OCI-M2 (cell line): ENCODE results near the gene IFIH1.

Source experiments
- DNase-seq: peaks from one replicate; lab custom pipeline; 2025; ENCODE audit not compliant: unreplicated experiment; lab: John Stamatoyannopoulos, UW

The IFIH1 gene

DNA sequence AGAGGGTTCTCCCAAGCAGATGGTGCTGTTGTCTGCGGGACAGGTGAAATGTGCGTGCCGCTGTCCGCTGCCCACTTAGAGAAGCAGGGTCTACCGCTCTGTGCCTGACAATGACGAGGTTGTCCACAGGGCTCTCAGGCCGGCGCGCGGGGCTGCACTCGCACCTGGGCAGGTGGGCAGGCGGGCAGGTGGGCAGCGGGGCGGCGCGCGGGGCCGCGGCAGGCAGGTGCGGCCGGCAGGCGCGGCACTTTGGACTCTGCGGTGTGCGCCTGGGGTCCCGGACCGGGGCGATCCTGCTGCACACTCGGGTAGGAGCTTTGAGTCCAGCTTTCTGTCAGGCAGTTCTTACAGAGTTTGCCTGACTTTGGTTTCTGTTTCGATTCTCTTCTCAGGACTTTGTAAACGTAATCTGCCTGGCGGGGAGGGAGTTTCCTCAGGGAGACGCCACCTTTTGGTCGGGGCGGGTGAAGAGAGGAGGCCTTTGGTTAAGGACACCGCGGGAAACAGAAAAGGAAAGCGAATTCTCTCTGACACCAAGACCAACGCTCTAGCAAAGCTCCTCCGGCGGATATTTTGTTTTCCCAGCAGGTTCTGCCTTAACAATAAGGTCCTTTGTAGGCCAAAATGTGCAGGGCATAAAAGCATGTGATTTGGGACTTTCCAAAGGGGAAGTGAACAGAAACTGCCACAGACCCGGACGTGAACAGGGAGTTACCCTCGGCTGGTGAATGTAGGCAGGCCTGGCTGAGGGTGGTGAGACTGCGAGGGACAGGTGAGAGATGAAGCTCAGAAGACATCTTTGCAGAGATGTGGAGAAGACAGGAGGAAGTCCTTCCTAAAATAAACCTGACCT is at the start of gene IFIH1:
Gene IFIH1, minus strand, starts transcription at position 357 of the 853 bp plus-strand sequence. CDS start 377 bp downstream, outside the sequence.
- no peak for DNase-seq

GRCh38 chr2:162365392-162365791 is 46.9 kb upstream of the IFIH1 start:
- DNase-seq = no peak

DNA sequence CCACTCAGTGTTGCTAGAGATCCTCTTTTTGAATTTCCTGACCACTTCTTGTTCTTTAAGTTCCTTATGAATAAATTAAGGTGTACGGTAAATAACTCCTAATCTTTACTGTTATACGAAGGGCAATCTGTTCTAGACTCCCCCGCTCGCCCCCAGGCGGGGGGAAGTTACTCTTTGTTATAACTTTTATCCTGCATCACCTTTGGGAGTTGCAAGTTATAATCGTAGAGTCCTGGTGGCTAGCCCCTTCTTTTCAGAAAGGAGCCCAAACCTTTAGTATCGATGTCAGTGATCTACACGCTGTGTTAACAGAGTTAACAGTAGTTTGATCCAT is 26.1 kb upstream of the IFIH1 start:
- DNase-seq = no peak

- peak; percentile 81 for DNase-seq
Measured at GRCh38 chr2:162343824-162344616, 25.5 kb upstream of the IFIH1 start, which contains the start of gene GCA. GCA (plus strand) TSS chr2:162344132; CDS start chr2:162344249, 117 bp downstream.

DNA sequence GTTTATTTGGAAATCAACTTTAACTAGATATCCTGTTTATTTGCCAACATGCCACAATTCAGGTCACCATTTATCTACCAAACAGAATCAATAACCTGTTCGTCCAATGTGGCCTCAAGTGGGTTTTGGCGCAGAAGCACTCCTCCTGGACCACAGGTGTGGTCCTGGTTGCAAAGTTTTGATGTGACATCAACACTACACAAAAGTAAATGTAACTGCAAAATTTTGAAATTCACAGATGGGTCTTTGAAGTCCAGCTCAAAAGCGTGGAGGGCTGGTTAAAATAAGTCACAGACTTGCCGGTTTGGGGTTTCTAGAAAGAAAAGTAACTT is 25.0 kb upstream of the IFIH1 start:
- DNase-seq = no peak

- no peak for DNase-seq
Measured at GRCh38 chr2:162342841-162343240, 24.4 kb upstream of the IFIH1 start.

- DNase-seq = no peak
Measured at GRCh38 chr2:162342321-162342720, 23.8 kb upstream of the IFIH1 start.

GRCh38 chr2:162340822-162341221 is 22.3 kb upstream of the IFIH1 start:
- no peak for DNase-seq

DNA sequence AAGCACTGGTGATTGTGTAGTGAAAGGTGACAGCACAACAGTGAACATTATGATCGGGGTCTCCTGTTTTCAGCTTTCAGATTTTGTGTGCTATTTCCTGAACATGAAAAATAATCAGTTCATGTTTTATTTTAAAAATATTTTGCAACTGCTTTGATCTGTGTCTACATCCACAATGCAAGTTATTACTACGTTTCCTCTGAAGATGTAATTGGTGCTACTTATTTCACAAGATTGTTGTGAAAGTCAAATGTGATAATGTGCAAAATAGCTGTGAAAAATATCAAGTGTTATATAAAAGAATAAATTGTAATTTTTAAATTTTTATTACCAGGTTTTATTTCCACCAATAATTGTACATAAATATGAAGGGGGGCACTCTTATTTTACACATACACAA is 19.4 kb upstream of the IFIH1 start:
- no peak for DNase-seq

- DNase-seq = no peak
Measured at GRCh38 chr2:162333968-162334367, 15.5 kb upstream of the IFIH1 start.

DNA sequence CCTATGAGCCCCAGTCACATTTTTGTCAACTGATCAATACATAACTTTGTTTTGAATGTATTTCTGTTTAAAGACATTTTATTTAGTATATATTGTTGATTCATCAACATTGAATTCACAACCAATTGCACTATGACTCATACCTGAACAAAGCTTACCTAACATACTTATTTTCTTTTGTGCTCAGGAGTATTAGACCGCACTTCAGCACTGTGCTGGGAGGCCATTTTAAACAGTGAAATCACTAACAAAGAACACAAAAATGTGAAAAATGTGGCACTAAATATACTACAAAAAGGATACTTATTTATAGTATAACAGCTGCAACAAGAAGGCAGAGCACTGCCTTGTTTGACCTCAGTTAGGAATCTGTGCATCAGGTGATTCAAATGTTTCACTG is 12.4 kb upstream of the IFIH1 start:
- DNase-seq = no peak

DNA sequence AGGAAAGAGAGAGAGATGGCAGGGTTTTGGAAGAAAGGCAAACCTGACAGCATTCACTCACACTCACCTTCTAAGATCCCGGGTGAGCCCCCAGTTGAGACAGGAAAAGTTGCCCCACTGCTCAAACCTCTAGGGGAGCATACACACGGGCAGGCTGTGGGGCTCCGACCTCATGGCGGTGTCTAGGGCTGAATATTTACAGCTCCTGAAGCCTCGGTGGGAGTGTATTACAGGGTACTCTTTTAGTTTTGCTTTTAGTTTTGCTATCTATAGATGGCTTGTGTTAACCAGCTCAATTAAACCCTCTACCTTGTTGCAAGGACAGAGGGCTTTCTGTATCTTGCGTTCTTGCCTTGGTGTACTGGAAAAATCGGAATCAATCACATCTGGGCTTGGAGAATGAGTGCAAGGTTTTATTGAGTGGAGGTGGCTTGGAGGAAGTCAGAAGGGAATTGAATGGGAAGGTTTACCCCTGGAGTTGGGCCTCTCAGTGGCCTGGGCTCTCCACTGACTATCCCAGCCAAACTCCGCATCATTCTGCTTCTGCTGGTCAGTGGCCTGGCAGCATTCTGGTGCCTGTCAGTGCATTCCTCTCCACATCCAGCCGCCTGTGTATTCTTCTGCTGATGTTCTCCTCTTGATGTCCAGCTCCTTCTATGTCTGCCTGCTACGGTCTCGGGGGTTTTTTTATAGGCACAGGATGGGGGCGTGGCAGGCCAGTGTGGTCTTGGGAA is 10.1 kb upstream of the IFIH1 start:
- no peak for DNase-seq

GRCh38 chr2:162327806-162328205 is 9.3 kb upstream of the IFIH1 start:
- DNase-seq = no peak

GRCh38 chr2:162327134-162327769 is 8.8 kb upstream of the IFIH1 start:
- no peak for DNase-seq

DNA sequence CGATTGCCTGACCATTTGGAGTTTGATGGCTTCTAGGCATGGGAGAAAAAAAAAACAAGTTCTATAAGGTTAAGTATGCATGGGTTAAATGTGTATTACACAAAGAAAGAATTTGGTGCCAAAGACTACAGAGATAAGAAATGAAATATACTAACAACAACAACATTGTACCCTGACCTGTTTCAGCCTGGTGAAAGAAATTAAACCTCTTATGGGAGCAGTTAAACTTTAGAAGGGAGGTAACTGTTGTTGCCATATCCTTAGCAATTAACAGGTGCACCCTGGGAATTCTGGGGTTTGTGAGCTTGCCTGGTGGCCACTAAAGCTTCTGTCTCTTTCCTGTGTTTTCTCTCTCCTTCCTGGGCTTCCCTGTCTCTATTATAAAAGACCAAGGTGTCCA is 6.5 kb upstream of the IFIH1 start:
- no peak for DNase-seq

- no peak for DNase-seq
Measured at GRCh38 chr2:162320864-162321517, 2.5 kb upstream of the IFIH1 start.

DNA sequence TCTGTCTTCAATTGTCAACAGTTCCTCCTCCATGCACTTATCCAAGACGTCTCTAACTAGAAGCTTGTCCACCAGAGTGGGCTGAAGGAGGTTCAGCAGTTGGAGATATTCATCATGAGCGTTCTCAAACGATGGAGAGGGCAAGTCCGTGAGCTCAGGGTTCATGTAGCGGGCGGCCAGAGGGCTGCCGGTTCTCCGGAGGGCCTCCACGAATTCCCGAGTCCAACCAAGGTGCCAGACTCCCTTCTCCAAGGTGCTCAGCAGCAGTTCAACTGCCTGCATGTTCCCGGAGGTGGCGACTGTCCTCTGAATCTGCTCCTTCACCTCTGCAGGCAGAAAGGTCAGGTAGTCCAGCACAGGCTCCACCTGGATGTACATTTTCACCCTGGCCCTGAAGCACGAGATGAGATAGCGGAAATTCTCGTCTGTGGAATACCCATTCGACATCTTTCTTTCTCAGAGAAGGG is 590 bp downstream of the IFIH1 start:
- DNase-seq = peak; percentile 24

- no peak for DNase-seq
Measured at GRCh38 chr2:162317058-162317742, 1.3 kb downstream of the IFIH1 start.

DNA sequence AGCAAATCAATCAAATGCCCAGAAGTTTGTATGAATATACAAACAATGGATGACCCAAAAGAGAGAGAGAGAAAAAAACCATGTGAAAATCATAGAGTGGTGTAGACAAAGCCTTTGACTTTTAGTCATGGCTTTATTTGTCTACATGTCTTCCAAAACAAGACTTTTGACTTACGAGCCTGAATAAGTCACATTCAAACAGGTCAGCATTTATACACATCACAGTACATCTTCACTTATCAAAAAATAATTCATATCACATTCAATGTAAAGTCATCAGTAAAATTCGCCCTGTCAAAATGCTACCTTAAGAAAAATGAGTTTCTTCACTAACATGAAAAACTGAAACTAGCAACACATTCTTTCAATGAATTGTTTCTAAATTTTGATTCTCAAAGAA is 1.9 kb downstream of the IFIH1 start:
- no peak for DNase-seq

DNA sequence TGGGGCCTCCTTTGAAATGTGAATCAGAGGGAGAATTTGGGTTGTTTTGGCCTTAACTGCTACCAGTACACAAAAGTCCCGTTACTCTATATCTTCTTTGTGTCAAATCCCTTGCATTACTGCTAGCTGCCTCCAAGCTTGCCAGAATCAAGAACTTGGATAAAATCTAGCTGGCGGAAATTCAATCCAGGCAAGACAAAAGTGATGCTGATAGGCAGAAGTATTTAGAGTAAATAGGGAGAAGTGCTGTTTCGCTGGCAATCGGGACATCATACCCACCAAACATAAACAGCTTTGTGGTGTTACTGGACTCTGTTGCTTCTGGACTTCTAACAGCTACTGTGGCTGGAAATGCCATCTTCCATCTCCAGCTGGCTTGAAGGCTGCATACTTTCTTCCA is 2.5 kb downstream of the IFIH1 start:
- DNase-seq = no peak
